Measurements from ENCODE around the gene DLG5. TPM values are rescaled to one million over a fixed set of nuclear protein-coding genes. Genes with fewer than 3 reads are reported as not detected.

The DLG5 gene
- total and polyA plus RNA-seq, 5 donors: 6.6 to 14.3 (median 11.9) TPM

- Histone ChIP-seq H3K4me3 (ENCODE audit: low read length) (no peak overlapping the region), H3K27me3 (ENCODE audit: control insufficient read depth, insufficient read depth) (no peaks in the 10 kb centered on the region), H3K4me1 (ENCODE audit: control insufficient read depth, insufficient read depth, low read length) (peaks cover 3% of the 10 kb centered on the region), H3K27ac (ENCODE audit: low read length) (no peak overlapping the region), H3K9me3 (ENCODE audit: control insufficient read depth, low read length) (no peaks in the 10 kb centered on the region)
- no peak for ATAC-seq
- 83% methylated on average over 10 of the region's 10 CpGs for WGBS
- peak in 1 of 3 donors; percentile 6 for DNase-seq
- intact Hi-C loops (cut with DNase I): no loop called here
Measured at GRCh38 chr10:77837248-77837924, 89.2 kb downstream of the DLG5 start.

GRCh38 chr10:77836299-77836820 lies 90.2 kb downstream of the DLG5 start:
- Histone ChIP-seq H3K4me3 (ENCODE audit: low read length) (no peak overlapping the region), H3K9me3 (ENCODE audit: control insufficient read depth, low read length) (no peaks in the 10 kb centered on the region), H3K27ac (ENCODE audit: low read length) (peak overlapping the region; percentile 22), H3K4me1 (ENCODE audit: control insufficient read depth, insufficient read depth, low read length) (peaks cover 3% of the 10 kb centered on the region), H3K27me3 (ENCODE audit: control insufficient read depth, insufficient read depth) (no peaks in the 10 kb centered on the region)
- DNase-seq: peak; percentile 63 to 86 (median 82)
- peak; percentile 71 to 73 for ATAC-seq
- intact Hi-C loops (cut with DNase I): no loop called here
- 25% methylated on average over 11 of the region's 11 CpGs for WGBS

- WGBS: 50% methylated on average over 14 of the region's 14 CpGs
- Histone ChIP-seq H3K4me1 (ENCODE audit: control insufficient read depth, insufficient read depth, low read length) (peaks cover 3% of the 10 kb centered on the region), H3K4me3 (ENCODE audit: low read length) (no peak overlapping the region), H3K9me3 (ENCODE audit: control insufficient read depth, low read length) (no peaks in the 10 kb centered on the region), H3K27me3 (ENCODE audit: control insufficient read depth, insufficient read depth) (no peaks in the 10 kb centered on the region), H3K27ac (ENCODE audit: low read length) (peak overlapping the region; percentile 26)
- ATAC-seq: peak; percentile 47 to 81
- peak; percentile 66 to 80 (median 79) for DNase-seq
- intact Hi-C loops (cut with DNase I): no loop called here
Measured at GRCh38 chr10:77835669-77836086, 90.9 kb downstream of the DLG5 start.

DNA sequence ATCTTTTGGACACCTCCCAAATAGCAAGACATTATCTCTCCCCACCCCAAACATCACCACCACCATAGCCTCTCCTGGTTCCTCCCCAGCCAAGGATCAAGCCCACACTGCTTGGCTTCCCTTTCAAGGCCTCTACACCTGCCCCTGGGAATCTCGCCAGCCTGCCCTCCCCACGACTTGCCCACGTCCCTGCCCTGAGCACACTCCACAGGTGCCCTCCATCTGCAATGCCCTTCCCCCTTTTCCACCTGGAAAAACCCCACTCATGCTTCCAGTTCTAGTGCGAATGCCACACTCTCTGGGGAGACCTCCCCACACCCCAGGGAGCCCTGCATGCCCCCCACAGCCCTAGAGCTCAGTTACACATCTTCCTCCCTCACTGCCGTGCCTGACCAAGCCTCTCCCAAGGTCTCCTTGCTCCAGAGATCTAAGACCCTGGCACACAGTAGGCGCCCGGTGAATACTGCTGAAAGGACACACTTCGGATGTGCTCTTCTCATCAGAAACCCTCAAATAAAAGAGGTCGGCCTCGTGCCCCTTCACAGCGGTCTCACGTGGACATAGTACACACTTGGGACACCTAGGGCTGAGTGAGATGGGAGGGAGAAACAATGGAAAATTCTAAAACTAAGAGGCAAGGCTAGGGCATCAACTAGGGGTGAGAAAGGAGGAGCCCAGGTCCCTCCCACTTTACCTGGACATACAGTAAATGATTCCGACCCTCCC lies 91.4 kb downstream of the DLG5 start:
- Histone ChIP-seq H3K4me1 (ENCODE audit: control insufficient read depth, insufficient read depth, low read length) (peaks cover 3% of the 10 kb centered on the region), H3K27me3 (ENCODE audit: control insufficient read depth, insufficient read depth) (no peaks in the 10 kb centered on the region), H3K9me3 (ENCODE audit: control insufficient read depth, low read length) (no peaks in the 10 kb centered on the region), H3K27ac (ENCODE audit: low read length) (no peak overlapping the region), H3K4me3 (ENCODE audit: low read length) (no peak overlapping the region)
- intact Hi-C loops (cut with DNase I): no loop called here
- peak in 1 of 3 donors; percentile 44 for DNase-seq
- ATAC-seq: peak in 1 of 2 donors; percentile 3
- WGBS: 83% methylated on average over 13 of the region's 13 CpGs

- peaks cover 3% of the 10 kb centered on the region for H3K4me1 ChIP-seq (ENCODE audit: control insufficient read depth, insufficient read depth, low read length)
- no peaks in the 10 kb centered on the region for H3K9me3 ChIP-seq (ENCODE audit: control insufficient read depth, low read length)
- H3K4me3 ChIP-seq (ENCODE audit: low read length): no peak overlapping the region
- intact Hi-C loops (cut with DNase I): no loop called here
- DNase-seq (peak in 1 of 3 donors; percentile 38), ATAC-seq (no peak)
- WGBS: 78% methylated on average over 2 of the region's 2 CpGs
- H3K27me3 ChIP-seq (ENCODE audit: control insufficient read depth, insufficient read depth): no peaks in the 10 kb centered on the region
- no peak overlapping the region for H3K27ac ChIP-seq (ENCODE audit: low read length)
Measured at GRCh38 chr10:77834540-77834939, 92.0 kb downstream of the DLG5 start.

GRCh38 chr10:77833792-77834191 lies 92.8 kb downstream of the DLG5 start:
- H3K27me3 ChIP-seq (ENCODE audit: control insufficient read depth, insufficient read depth): no peaks in the 10 kb centered on the region
- no peak overlapping the region for H3K27ac ChIP-seq (ENCODE audit: low read length)
- intact Hi-C loops (cut with DNase I): no loop called here
- WGBS: 96% methylated on average over 15 of the region's 15 CpGs
- H3K4me3 ChIP-seq (ENCODE audit: low read length): no peak overlapping the region
- peak in 1 of 3 donors; percentile 41 for DNase-seq
- H3K4me1 ChIP-seq (ENCODE audit: control insufficient read depth, insufficient read depth, low read length): peaks cover 3% of the 10 kb centered on the region
- H3K9me3 ChIP-seq (ENCODE audit: control insufficient read depth, low read length): no peaks in the 10 kb centered on the region
- ATAC-seq: no peak

DNA sequence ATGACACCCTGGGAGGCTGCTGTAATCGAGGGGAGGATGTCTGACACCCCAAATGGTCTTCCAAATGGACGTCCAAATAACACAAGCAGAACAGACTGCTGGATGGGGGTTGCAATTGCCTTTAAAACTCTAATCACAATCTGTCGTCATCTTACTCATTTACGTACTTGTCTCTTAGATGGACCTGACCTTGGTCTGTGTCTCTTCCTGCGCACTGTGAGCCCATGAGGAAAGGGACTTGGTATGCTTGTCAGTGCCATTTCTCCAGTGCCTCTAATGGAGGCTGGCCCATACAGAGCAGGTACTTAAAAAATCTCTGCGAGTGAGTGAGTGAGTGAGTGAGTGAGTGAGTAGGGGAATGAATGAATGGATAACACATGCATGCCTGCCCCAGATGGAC lies 93.3 kb downstream of the DLG5 start:
- intact Hi-C loops (cut with DNase I): no loop called here
- H3K4me3 ChIP-seq (ENCODE audit: low read length): no peak overlapping the region
- no peaks in the 10 kb centered on the region for H3K9me3 ChIP-seq (ENCODE audit: control insufficient read depth, low read length)
- 92% methylated on average over 6 of the region's 6 CpGs for WGBS
- H3K4me1 ChIP-seq (ENCODE audit: control insufficient read depth, insufficient read depth, low read length): peaks cover 3% of the 10 kb centered on the region
- DNase-seq (peak in 1 of 3 donors; percentile 5), ATAC-seq (no peak)
- H3K27ac ChIP-seq (ENCODE audit: low read length): no peak overlapping the region
- H3K27me3 ChIP-seq (ENCODE audit: control insufficient read depth, insufficient read depth): no peaks in the 10 kb centered on the region

DNA sequence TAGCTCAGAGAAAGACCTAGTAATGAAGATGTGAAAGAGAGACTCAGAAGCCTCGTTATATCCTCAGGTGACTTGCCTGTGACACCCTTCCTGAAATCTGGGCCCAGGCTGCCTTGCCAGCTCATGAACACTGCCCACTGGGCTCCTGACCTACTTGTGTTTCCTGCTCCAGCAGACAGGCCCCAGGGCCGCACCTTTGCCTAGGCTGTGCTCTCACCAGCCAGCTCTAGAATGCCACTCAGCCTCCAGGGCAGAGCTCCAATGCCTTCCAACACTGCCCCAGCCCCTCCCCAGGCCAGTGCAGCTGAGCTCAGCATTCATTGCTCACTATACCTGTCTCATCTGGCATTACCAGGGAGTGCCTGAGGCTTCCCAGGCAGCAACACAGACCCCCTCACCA lies 94.3 kb downstream of the DLG5 start:
- Histone ChIP-seq H3K27ac (ENCODE audit: low read length) (no peak overlapping the region), H3K27me3 (ENCODE audit: control insufficient read depth, insufficient read depth) (no peaks in the 10 kb centered on the region), H3K4me3 (ENCODE audit: low read length) (no peak overlapping the region), H3K4me1 (ENCODE audit: control insufficient read depth, insufficient read depth, low read length) (peaks cover 3% of the 10 kb centered on the region), H3K9me3 (ENCODE audit: control insufficient read depth, low read length) (no peaks in the 10 kb centered on the region)
- WGBS: 85% methylated on average over 2 of the region's 2 CpGs
- no peak for ATAC-seq
- intact Hi-C loops (cut with DNase I): no loop called here
- peak in 1 of 3 donors; percentile 47 for DNase-seq

- 89% methylated on average over 10 of the region's 10 CpGs for WGBS
- Histone ChIP-seq H3K27me3 (ENCODE audit: control insufficient read depth, insufficient read depth) (no peaks in the 10 kb centered on the region), H3K4me3 (ENCODE audit: low read length) (no peak overlapping the region), H3K9me3 (ENCODE audit: control insufficient read depth, low read length) (no peaks in the 10 kb centered on the region), H3K4me1 (ENCODE audit: control insufficient read depth, insufficient read depth, low read length) (no peaks in the 10 kb centered on the region), H3K27ac (ENCODE audit: low read length) (no peak overlapping the region)
- ATAC-seq: no peak
- peak in 1 of 3 donors; percentile 19 for DNase-seq
- intact Hi-C loops (cut with DNase I): no loop called here
Measured at GRCh38 chr10:77829356-77829755, 97.2 kb downstream of the DLG5 start.

DNA sequence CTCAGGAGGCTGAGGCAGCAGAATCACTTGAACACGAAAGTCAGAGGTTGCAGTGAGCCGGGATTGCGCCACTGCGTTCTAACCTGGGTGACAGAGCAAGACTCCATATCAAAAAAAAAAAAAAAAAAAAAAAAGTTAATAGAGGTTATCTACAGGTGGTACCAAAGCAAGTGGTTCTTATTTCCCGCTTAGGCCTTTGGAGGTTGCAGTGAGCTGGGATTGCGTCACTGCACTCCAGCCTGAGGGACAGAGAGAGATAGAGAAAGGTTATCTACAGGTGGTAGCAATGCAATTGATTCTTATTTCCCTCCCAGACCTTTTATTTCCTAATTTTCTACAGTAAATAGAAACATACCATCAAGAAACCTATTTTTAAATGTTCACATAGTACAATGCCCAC lies 98.2 kb downstream of the DLG5 start:
- Histone ChIP-seq H3K9me3 (ENCODE audit: control insufficient read depth, low read length) (no peaks in the 10 kb centered on the region), H3K4me1 (ENCODE audit: control insufficient read depth, insufficient read depth, low read length) (no peaks in the 10 kb centered on the region), H3K4me3 (ENCODE audit: low read length) (no peak overlapping the region), H3K27ac (ENCODE audit: low read length) (no peak overlapping the region), H3K27me3 (ENCODE audit: control insufficient read depth, insufficient read depth) (no peaks in the 10 kb centered on the region)
- no peak for ATAC-seq
- DNase-seq: peak in 1 of 3 donors; percentile 3
- 97% methylated on average over 6 of the region's 6 CpGs for WGBS
- intact Hi-C loops (cut with DNase I): no loop called here

DNA sequence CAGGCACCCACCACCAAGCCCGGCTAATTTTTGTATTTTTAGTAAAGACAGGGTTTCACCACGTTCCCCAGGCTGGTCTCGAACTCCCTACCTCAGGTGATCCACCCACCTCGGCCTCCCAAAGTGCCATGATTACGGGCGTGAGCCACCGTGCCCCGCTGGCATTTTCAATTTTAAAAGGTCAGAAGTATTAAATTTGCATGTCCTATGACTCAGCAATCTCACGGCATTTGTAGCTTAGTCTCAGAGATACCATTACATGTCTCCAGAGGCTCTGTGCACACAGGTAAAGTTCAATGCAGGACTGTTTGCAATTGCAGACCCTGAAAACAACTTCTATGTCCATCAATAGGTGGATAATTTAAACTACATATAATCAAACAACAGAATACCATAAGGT lies 99.2 kb downstream of the DLG5 start:
- intact Hi-C loops (cut with DNase I): no loop called here
- ATAC-seq: no peak
- Histone ChIP-seq H3K27ac (ENCODE audit: low read length) (no peak overlapping the region), H3K4me3 (ENCODE audit: low read length) (no peak overlapping the region), H3K27me3 (ENCODE audit: control insufficient read depth, insufficient read depth) (no peaks in the 10 kb centered on the region), H3K9me3 (ENCODE audit: control insufficient read depth, low read length) (no peaks in the 10 kb centered on the region), H3K4me1 (ENCODE audit: control insufficient read depth, insufficient read depth, low read length) (no peaks in the 10 kb centered on the region)
- peak in 1 of 3 donors; percentile 13 for DNase-seq
- WGBS: 93% methylated on average over 9 of the region's 9 CpGs

Data from right cardiac atrium (tissue), 5 donors.